ENCODE data around the gene KCNJ11. TPM values are rescaled to one million over a fixed set of nuclear protein-coding genes. Genes with fewer than 3 reads are reported as not detected.
"Not testable (repeated sequence)": the region's sequence is repeated elsewhere in the genome, so short reads cannot be mapped to it uniquely, and the experiment has no call there.

KCNJ11 gene
- total RNA-seq, 1 experiment from 2014 or later, result 0.54 TPM

GRCh38 chr11:17431139-17431538, 42.7 kb upstream of the KCNJ11 start:
- no peak for TF ChIP-seq CTCF (IDR thresholded peaks at IDR 0.05; ENCODE audit: unreplicated experiment)
- Mint-ChIP-seq H3K27ac (ENCODE audit: low read depth, unreplicated experiment) (no peak overlapping the region), H3K9me3 (ENCODE audit: unreplicated experiment) (no peaks in the 10 kb centered on the region), H3K4me3 (ENCODE audit: unreplicated experiment) (no peak overlapping the region), H3K27me3 (ENCODE audit: insufficient read depth, unreplicated experiment) (peaks cover 13% of the 10 kb centered on the region), H3K4me1 (ENCODE audit: insufficient read depth, unreplicated experiment) (no peaks in the 10 kb centered on the region), H3K36me3 (ENCODE audit: insufficient read depth, unreplicated experiment) (no peaks in the 10 kb centered on the region)
- CTCF ChIA-PET, result interaction anchor here (0.6 to 1.1 kb wide), 2 partner anchors 50 to 89 kb away, joined by 3 to 5 read pairs; no protein-coding TSS in a partner anchor
- intact Hi-C loops (cut with micrococcal nuclease), result no loop called here
- BruUV-seq (replicated peaks), result no TSS peak
- POLR2A ChIA-PET, result no interaction called here
- DNase-seq (ENCODE audit: unreplicated experiment), result no peak

GRCh38 chr11:17430616-17431015, 42.2 kb upstream of the KCNJ11 start:
- BruUV-seq (replicated peaks), result no TSS peak
- Mint-ChIP-seq H3K27me3 (ENCODE audit: insufficient read depth, unreplicated experiment) (peaks cover 13% of the 10 kb centered on the region), H3K36me3 (ENCODE audit: insufficient read depth, unreplicated experiment) (no peaks in the 10 kb centered on the region), H3K4me3 (ENCODE audit: unreplicated experiment) (no peak overlapping the region), H3K9me3 (ENCODE audit: unreplicated experiment) (no peaks in the 10 kb centered on the region), H3K27ac (ENCODE audit: low read depth, unreplicated experiment) (no peak overlapping the region), H3K4me1 (ENCODE audit: insufficient read depth, unreplicated experiment) (no peaks in the 10 kb centered on the region)
- no peak for TF ChIP-seq CTCF (IDR thresholded peaks at IDR 0.05; ENCODE audit: unreplicated experiment)
- DNase-seq (ENCODE audit: unreplicated experiment), result no peak
- intact Hi-C loops (cut with micrococcal nuclease), result no loop called here
- ChIA-PET CTCF (interaction anchor here (0.6 to 1.3 kb wide), 4 partner anchors 10 to 80 kb away, joined by 3 to 4 read pairs (median 4); no protein-coding TSS in a partner anchor), POLR2A (no interaction called here)

DNA sequence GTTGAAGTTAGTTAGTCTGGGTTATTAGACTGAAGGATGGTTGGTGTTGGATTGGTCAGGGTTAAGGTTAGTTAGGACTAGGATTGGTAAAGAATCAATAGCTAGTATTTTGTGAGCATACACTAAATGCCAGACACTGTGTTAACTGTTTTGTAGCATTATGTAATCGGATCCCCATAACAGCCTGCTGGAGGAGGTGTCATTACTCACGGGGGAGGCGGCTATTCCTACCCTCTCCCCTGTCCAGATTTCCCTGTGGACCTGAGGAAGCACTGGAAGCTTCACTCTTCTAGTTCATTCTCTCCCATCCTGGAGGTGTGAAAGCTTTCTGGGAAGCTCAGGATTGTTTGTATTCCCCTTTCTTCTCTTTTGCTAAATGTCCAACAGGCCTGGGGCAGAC, 40.5 kb upstream of the KCNJ11 start:
- Mint-ChIP-seq H3K27me3 (ENCODE audit: insufficient read depth, unreplicated experiment) (peaks cover 13% of the 10 kb centered on the region), H3K4me3 (ENCODE audit: unreplicated experiment) (no peak overlapping the region), H3K4me1 (ENCODE audit: insufficient read depth, unreplicated experiment) (no peaks in the 10 kb centered on the region), H3K36me3 (ENCODE audit: insufficient read depth, unreplicated experiment) (no peaks in the 10 kb centered on the region), H3K9me3 (ENCODE audit: unreplicated experiment) (no peaks in the 10 kb centered on the region), H3K27ac (ENCODE audit: low read depth, unreplicated experiment) (no peak overlapping the region)
- ChIA-PET CTCF (interaction anchor here (1.0 to 1.2 kb wide), 3 partner anchors 11 to 40 kb away, joined by 3 read pairs; partner anchors contain the start of gene KCNJ11), POLR2A (no interaction called here)
- DNase-seq (ENCODE audit: unreplicated experiment), result no peak
- BruUV-seq (replicated peaks), result no TSS peak
- intact Hi-C loops (cut with micrococcal nuclease), result no loop called here
- no peak for TF ChIP-seq CTCF (IDR thresholded peaks at IDR 0.05; ENCODE audit: unreplicated experiment)

GRCh38 chr11:17428261-17428660, 39.8 kb upstream of the KCNJ11 start:
- no peaks in the 10 kb centered on the region for H3K9me3 Mint-ChIP-seq (ENCODE audit: unreplicated experiment)
- no peak for TF ChIP-seq CTCF (IDR thresholded peaks at IDR 0.05; ENCODE audit: unreplicated experiment)
- no peaks in the 10 kb centered on the region for H3K4me1 Mint-ChIP-seq (ENCODE audit: insufficient read depth, unreplicated experiment)
- DNase-seq (ENCODE audit: unreplicated experiment), result no peak
- intact Hi-C loops (cut with micrococcal nuclease), result no loop called here
- CTCF ChIA-PET, result interaction anchor here (0.6 to 1.2 kb wide), 2 partner anchors 20 to 524 kb away, joined by 3 read pairs; no protein-coding TSS in a partner anchor
- H3K27me3 Mint-ChIP-seq (ENCODE audit: insufficient read depth, unreplicated experiment), result peaks cover 15% of the 10 kb centered on the region
- no peak overlapping the region for H3K4me3 Mint-ChIP-seq (ENCODE audit: unreplicated experiment)
- no TSS peak for BruUV-seq (replicated peaks)
- H3K36me3 Mint-ChIP-seq (ENCODE audit: insufficient read depth, unreplicated experiment), result no peaks in the 10 kb centered on the region
- no peak overlapping the region for H3K27ac Mint-ChIP-seq (ENCODE audit: low read depth, unreplicated experiment)
- POLR2A ChIA-PET, result no interaction called here

GRCh38 chr11:17426233-17426632, 37.8 kb upstream of the KCNJ11 start:
- intact Hi-C loops (cut with micrococcal nuclease); H3K36me3 Mint-ChIP-seq (ENCODE audit: insufficient read depth, unreplicated experiment); H3K4me1 Mint-ChIP-seq (ENCODE audit: insufficient read depth, unreplicated experiment); BruUV-seq (replicated peaks); POLR2A ChIA-PET; H3K4me3 Mint-ChIP-seq (ENCODE audit: unreplicated experiment); DNase-seq (ENCODE audit: unreplicated experiment); H3K9me3 Mint-ChIP-seq (ENCODE audit: unreplicated experiment); CTCF ChIA-PET; H3K27ac Mint-ChIP-seq (ENCODE audit: low read depth, unreplicated experiment): not testable (repeated sequence)
- peaks cover 35% of the 10 kb centered on the region for H3K27me3 Mint-ChIP-seq (ENCODE audit: insufficient read depth, unreplicated experiment)
